NB4 (cell line): ENCODE results near the gene NEURL2.

Experiments used
- DNase-seq: peaks from one replicate; pipeline ENCODE4 v3.0.0; 2010; ENCODE audit warnings: low read depth
- H3K4me3 ChIP-seq: one replicate; pipeline ENCODE4 v1.5.1; 2011; ENCODE audit warnings: mild to moderate bottlenecking, low read depth, low read length, moderate library complexity
- CTCF ChIP-seq: IDR thresholded peaks from one replicate; pipeline ENCODE4 v1.5.1; 2012; ENCODE audit warnings: low read depth, low read length
- MAX ChIP-seq: IDR thresholded peaks from 2 replicates; pipeline ENCODE4 v1.6.1; 2011; ENCODE audit warnings: low read depth, low read length
- MYC ChIP-seq: IDR thresholded peaks from 2 replicates; pipeline ENCODE4 v1.6.1; 2011; ENCODE audit warnings: low read depth, low read length
- POLR2A ChIP-seq: IDR thresholded peaks from 2 replicates; pipeline ENCODE4 v1.6.1; 2011; ENCODE audit warnings: mild to moderate bottlenecking; ENCODE audit not compliant: insufficient read length; ENCODE audit errors: extremely low read depth

The NEURL2 gene

GRCh38 chr20:45920462-45921336 is 29.7 kb upstream of the NEURL2 start:
- DNase-seq: no peak
- TF ChIP-seq MYC (no peak), MAX (no peak), POLR2A (no peak), CTCF (no peak)
- no peak overlapping the region for H3K4me3 ChIP-seq

DNA sequence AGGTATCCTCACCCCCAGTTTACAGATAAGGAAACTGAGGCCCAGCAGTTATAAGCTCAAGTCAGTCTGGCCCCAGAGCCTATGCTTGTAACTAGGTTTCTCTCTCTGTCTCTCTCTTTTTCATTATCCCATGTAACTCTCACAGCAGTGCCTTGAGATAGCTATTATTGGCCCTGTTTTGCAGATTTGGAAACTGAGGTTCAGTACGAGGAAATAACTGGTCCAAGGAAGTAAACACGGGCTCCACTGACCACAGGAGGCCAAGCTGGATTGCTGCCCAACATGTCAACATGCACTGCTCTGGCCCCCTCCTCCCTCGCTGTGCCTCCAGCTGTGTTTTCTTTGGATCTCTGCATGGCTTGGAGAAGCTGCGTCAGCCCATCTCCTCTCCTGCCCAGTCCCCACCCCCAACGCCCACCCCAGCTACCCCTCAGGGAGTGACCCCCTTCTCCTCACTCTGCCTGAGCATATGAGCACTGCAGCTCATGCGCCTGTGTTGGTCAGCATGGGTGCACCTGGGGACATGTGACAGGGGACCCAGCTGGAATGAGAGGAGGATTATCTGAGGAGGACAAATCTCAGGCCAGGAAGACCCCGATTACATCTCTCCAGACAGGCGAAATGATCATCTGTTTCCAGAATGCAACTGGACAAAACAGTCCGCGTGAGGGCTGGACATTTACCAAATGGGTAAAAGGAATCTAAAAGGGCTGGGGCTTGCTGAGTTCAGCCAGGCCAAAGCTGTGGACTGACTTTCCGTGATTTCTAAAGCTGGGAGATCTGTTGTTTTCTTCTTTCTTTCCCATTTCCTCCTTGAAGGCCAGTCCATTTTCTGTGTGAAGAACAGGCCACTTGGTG is 28.8 kb upstream of the NEURL2 start:
- H3K4me3 ChIP-seq: no peak overlapping the region
- no peak for DNase-seq
- TF ChIP-seq POLR2A: no peak
- no peak for TF ChIP-seq CTCF
- no peak for TF ChIP-seq MAX
- no peak for TF ChIP-seq MYC

GRCh38 chr20:45918779-45919537 is 27.9 kb upstream of the NEURL2 start:
- H3K4me3 ChIP-seq: no peak overlapping the region
- TF ChIP-seq CTCF (no peak), MYC (no peak), MAX (no peak), POLR2A (no peak)
- DNase-seq: no peak

DNA sequence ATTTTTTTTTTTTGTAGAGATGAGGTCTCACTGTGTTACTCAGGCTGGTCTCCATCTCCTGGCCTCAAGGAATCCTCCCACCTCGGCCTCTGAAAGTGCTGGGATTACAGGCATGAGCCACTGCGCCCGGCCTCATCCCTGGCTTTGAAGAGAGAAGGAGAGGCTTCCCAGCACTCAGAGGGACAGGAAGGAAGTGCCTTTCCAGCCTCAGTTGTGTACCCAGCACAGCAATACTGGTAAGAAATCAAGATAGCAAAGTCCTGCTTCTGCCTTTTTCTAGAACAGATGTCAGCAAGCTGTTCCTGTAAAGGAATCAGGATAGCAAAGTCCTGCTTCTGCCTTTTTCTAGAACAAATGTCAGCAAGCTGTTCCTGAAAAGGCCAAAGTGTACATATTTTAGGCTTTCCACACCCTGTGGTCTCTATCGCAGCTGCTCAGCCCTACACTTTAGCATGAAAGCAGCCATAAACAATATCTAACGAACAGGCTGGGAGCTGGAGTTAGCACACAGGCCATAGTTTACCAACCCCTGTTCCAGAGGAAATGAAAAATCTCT is 27.3 kb upstream of the NEURL2 start:
- TF ChIP-seq CTCF (no peak), MAX (no peak), POLR2A (no peak), MYC (no peak)
- no peak overlapping the region for H3K4me3 ChIP-seq
- DNase-seq: no peak

- no peak for DNase-seq
- TF ChIP-seq POLR2A (no peak), CTCF (no peak), MYC (no peak), MAX (no peak)
- H3K4me3 ChIP-seq: no peak overlapping the region
These were observed 26.8 kb upstream of the NEURL2 start for GRCh38 chr20:45917790-45918141.
